ENCODE data around the gene PRKG1.
"Not testable (repeated sequence)": the region's sequence is repeated elsewhere in the genome, so short reads cannot be mapped to it uniquely, and the experiment has no call there.

Gene PRKG1

DNA sequence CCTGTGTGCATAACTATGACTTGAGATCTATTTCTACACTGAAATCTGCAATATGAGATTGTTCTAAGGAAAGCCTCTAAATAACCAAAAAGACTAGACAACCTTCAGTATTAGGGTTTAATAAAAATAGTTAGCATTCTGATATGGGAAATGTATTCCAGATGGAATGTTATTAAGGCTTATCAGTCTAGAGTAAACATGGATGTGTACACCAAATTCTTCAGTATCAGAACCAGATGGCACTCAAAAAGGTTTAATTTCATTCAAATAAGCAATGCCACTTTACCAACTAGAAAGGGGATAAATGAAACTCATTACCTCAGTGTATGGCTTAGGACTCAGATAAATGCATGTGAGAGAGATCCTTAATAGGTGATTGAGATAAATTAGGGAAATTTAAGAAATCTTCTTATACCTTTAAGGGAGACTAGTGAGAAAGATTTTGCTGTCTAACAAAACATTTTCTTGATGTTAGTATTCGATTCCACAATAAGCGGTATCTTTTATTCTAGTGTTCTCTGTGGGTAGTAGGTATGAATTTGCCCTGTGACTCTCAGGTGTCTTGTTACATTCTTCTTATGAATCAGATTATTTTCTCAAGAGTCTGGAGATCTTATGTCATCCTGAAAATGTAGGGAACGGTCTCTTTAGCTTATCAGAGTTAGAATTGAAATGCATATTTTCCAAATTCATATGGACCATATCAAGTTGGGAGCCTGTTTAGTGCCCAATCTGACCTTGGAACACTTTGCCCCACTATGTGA is 159.2 kb downstream of the PRKG1 start:
- no peak for DNase-seq

DNA sequence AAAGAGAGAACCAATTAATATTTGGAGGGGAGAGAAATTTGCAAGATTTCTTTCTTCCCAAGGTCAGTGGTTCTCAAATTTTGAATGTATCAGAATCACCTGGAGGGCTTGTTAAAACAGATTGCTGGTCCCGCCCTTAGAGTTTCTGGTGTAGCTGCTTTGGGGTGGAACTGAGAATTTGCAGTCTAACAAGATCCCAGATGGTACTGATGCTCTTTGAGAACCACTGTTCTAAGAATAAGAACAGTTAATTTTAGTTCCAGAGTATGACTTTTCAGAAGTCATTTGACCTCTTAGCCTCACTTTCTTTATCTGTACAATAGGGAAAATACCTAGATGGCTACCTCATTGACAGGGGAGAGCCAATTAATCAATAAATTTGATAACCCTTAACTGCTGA is 161.6 kb downstream of the PRKG1 start:
- DNase-seq: no peak

DNA sequence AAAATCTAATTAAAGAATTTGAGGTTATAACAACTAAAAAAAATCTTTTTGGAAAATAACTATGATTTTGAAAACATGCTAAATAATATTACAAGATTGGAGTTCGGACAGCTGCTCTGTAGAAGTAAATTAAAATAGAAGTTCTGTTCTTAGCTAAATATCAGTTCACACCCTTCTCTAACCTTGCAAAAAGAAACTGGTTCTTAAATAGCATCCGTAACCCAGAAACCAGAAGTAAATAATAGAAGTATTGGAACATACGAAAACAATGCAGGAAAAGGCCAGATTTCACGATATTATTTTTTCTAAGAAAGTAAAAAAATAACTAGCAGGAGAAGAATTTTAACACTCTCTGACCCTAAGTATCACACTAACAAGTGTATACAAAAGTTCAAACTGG is 164.7 kb downstream of the PRKG1 start:
- DNase-seq: no peak

DNA sequence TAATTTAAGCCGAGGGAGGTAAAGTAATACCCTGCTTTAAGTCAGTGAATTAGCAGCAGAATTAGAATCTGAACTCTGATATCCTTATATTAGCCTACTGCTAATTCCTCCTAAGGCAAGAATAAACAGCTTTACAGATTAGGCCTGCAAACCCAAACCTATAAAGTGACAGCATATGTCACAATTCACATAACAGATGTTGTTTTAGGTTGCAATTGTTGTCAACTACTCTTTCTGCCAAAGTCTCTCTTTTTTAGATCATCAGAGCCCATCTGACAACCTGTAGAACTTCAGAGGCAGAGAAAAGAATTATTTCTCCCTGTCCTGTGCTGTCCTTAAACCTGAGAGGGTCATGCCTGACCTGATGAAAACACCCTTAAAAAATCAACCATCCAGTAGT is 167.2 kb downstream of the PRKG1 start:
- no peak for DNase-seq

DNA sequence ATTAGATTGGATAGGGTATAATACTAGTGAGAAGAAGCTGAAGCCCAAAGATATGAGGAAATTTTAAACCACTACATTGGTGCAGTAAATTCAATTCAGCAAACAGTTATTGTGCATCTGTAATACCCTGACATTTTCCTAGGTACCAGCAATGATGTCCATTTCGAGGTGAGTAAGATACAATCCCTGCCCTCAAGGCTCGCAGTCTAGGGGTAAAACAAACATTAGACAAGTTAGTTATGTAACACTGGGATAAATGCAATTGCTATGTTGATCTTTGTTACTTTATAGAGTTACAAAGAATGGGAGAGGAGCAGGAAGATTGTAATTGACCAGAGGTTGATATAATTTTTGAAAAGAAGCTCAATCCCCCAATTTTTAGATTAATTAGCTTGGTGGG is 168.1 kb downstream of the PRKG1 start:
- no peak for DNase-seq

DNA sequence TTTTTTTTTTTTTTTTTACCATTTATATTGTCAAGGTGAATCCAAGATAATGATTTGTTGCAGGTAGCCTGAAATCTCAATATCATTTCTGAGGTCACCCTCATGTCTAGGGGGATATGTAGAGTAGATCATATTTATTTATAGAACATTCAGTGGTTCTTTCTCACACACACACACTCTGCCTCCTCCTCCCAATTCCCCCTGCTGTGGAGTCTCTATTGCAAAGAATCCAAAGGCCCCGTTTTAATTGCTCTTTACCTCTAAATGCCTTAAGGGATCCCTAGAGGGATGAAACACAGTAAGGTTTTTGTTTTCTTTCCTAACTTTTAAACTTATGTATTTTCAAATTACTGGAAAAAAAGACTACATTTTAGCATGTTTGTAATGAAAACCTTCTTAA is 170.0 kb downstream of the PRKG1 start:
- DNase-seq: no peak

DNA sequence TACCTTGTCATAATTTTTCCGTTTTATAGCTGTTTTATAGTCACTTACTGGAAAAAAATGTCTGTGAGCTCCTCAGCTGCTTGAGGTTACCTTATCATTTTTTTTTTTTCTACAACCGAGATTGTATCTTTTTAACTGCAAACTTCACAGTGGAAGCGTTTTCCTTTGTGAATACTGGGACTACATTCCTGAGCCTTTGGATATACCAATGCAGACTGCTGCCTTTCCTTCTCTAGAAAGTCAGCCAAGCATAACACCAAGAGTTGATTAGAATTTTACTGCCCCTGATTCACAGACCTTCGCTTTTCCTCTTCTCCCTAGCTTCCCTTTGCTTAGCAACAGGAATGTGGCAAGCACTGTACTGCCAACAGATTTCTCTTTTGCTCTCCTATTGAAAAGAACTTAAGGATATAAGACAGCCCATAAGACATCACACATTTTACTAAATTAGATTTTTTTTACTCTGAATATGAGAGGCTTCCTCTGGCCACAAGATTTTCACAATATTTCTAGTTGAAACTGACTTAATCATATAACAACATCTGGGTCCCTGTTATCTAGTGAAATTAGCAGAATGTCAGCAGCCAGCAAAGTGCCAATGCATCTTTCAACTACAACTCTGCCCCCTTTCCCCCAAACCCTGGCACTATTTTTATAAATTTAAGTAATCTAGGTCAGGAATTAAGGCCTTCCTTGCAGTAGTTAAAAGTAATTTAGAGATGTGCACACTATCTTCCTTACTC is 170.6 kb downstream of the PRKG1 start:
- DNase-seq: no peak

DNA sequence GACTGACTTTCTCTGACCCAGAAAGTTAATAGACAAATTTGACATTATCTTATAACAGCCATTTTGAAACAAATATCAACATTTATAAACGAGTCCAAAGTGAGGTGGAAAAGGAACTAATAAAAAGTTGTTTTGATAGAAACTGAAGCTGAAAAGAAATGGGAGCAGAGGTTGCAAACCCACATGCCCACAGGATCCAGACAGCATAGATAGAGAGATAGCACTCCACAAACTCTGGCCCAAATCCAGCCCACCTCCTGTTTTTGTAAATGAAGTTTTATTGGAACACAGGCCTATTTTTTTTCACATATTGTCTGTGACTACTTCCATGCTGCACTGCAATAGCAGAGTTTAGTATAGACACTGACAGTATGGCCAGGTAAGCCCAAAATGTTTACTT is 171.9 kb downstream of the PRKG1 start:
- DNase-seq: no peak

DNA sequence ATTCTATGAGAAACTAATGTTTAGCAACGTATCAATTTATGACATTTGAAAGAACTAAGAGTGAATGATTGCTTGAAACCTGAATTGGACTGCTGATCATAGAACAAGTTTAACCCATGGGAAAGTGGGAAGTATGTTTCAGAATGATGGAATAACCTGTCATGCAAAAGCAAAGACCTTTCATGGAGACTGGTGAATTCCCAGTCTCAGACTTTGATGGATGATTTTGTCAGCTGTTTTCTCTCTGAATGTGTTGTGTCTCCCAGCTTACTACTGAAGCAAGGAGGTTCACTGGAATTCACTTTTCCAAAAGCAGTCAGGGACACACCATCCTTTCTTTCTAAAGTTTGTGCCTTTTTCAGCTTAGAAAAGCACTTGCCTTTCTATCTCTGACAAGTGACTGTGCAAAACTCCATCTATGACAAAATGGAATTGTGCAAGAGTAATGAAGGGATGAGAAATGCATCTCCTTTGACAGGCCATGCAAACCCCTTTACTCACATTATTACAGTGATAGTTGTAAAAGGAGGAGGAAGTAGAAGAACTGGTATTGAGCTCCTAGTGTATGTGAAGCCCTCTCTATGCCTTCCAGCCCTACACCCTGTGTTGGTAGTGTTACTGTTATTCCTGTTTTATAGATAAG is 176.1 kb downstream of the PRKG1 start:
- DNase-seq: no peak

DNA sequence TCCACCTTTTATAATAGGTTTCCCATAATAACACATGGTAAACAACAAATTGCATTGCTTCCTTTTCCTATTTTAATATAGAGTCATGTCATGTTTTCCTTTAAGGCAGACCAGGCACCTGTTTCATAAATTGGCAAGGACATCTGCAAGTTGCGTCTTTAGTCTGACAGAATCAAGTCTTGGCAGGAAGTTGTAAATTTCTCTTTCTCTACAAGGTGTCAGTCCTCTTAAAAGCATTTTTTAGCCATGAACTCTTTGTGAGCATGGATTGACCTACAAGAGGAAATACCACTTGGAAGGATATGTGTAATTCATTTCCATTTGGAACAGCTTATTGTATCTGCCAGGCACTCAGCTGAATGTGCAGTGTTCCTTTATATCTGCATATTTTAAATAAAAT is 176.8 kb downstream of the PRKG1 start:
- DNase-seq: no peak

DNA sequence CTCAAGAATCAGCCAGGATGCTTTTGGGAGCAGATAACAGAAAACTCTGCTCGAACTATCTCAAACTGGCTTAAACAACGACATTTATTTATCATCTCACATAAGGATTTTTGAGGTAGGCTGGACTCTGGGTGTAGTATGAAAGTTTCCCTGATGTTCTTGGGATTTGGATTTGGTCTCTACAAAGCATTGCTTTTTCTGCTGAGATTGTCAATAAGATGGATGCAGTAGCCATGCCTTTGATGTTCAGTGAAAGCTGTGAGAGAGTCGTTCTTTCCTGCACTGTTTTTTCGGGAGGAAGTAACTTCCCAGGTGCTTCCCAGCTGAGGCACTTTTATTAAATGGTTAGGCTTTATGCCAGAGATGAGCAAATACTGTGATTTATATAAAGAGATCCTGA is 181.1 kb downstream of the PRKG1 start:
- no peak for DNase-seq

DNA sequence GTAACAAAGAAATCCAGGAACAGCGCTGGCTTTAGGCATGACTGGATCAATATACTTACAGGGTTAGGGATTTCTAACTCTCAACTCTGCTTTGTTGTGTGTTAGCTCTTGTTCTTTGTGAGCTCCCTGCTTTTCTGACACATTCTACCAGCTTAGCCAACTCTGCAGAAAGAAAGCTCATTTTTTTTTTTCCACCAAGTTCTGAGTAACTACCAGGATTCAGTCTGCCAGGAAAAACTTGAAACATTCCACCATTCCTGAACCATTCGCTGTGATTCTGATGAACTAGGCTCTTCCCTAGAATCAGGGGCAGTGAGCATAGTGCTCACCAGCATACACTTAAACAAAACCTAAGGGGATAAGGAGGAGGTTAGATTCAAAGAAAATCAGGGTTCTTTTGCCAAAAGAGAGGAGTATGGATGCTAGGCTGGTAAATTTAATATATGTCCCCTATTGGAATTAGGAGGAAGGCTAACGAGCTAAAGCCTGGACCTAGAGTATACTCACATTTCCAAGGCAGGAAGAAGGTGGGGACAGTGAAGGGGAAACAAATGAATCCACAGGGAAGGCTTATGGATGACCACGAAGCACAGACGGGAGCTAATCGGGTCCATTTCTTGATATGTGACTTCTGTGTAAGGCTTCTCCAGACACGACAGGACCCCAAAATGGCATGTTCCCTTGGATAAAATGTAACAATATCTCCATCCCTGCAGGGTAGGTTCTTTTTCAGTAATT is 183.4 kb downstream of the PRKG1 start:
- DNase-seq: no peak

DNA sequence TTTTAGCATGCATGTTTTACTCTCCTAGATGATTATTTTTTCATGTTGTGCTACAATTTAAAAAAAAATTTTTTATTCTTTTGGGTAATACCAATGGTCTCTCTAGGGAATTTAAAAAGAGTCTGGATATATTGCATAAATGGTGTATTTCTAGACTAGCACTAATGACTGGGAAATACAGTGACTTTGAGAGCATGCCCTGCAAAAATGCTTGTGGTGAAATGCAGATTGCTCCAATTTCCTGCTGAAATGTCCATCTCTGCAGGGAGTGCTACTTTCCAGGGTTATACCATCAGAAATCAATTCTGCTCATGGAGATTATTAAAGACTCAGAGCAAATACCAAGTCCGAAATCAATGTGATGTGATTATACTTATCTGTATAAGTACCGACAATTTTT is 186.1 kb downstream of the PRKG1 start:
- DNase-seq: no peak

DNA sequence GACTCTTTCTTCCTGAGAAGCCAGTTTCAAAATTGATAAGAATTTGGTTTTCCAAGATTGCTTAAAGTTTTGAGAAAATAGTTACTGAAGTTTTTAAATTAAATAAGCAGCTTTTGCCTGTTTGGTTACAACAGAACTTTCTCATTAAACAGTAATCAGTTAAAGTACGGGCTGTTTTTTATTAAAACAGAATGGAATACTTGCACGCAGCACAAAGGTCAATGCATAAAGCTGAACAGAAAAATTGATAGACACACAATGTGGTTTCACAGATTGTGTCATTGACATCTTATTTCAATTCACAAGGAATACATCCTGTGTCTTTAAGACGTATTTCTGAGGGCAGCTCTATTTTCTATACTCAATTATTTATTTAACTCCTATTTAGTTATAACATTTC is 192.2 kb downstream of the PRKG1 start:
- no peak for DNase-seq

DNA sequence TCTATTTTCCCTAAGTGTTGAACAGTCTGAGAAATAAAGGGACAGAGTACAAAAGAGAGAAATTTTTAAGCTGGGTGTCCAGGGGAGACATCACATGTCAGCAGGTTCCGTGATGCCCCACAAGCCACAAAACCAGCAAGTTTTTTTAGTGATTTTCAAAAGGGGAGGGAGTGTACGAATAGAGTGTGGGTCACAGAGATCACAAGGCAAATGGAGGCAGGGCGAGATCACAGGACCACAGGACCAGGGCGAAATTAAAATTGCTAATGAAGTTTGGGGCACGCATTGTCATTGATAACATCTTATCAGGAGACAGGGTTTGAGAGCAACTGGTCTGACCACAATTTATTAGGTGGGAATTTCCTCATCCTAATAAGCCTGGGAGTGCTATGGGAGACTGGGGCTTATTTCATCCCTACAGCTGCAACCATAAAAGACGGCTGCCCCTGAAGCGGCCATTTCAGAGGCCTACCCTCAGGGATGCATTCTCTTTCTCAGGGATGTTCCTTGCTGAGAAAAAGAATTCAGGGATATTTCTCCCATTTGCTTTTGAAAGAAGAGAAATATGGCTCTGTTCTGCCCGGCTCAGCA is 193.8 kb downstream of the PRKG1 start:
- DNase-seq: not testable (repeated sequence)

DNA sequence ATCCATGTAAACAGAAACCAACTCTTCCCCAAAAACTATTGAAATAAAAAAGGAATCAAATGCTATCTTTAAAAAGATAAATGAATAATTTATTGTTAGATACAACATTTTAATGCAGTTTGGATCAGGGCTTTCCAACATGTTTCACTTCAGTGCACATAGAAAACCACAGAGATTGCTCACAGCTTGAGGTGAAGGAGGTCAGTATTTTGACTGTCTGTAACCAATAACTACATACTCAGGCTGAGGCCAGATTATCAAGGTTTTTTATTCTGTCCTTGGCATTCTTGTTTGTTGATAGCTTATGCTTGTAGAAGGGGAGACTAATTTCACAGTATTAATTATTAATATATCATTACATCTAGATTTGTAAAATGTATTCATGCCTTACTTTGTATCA is 195.5 kb downstream of the PRKG1 start:
- DNase-seq: no peak

DNA sequence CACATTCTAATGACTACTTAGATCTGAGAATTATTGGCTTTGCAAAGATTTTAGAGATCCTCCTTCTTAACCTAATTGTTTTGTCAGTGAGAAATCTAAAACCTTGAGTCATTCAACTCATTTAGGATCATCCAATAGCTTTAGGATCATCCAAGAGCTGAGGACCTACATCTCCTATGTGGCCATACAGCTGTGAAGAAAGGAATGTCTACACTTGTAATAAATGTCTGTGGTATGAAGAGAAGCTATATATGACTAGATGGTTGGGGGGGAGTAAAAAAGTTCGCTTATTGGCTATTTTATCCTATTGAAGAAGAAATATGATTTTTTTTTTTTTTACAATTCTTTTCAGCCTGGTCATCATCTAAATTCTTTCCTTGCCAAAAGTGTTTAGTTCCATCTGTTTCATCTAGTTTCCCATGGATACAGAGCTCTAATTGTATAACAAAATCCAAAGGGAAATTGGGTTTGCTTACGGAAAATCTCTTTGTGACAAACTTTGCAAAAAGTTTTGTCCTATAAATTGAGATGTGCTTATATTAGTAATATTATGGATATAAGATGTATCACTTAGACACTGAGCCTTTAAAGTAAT is 196.7 kb downstream of the PRKG1 start:
- no peak for DNase-seq

DNA sequence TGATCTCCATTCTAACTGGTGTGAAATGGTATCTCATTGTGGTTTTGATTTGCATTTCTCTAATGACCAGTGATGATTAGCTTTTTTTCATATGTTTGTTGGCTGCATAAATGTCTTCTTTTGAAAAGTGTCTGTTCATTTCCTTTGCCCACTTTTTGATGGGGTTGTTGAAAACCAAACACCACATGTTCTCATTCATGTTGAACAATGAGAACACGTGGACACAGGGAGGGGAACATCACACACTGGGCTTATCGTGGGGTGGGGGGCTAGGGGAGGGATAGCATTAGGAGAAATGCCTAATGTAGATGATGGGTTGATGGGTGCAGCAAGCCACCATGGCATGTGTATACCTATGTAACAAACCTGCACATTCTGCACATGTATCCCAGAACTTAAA is 197.8 kb downstream of the PRKG1 start:
- not testable (repeated sequence) for DNase-seq

DNA sequence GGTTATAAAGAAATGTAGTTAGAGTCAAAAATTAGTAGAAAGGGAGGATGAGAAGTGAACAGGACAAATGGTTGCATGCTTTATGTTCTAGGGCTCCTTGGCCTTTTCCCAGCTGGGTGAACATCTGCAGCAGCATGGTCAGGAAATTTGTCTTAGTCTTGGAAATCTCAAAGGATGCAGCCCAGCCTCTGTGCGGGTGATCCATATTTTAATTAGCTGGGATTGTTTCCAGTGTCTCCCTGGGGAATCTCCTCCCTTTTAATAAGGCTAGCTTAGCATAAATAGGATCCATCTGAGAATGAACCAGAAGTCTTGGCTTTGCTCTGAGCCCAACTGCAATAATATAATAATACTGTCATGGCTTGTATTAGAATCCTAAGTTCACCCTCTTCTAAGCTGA is 198.3 kb downstream of the PRKG1 start:
- DNase-seq: no peak

DNA sequence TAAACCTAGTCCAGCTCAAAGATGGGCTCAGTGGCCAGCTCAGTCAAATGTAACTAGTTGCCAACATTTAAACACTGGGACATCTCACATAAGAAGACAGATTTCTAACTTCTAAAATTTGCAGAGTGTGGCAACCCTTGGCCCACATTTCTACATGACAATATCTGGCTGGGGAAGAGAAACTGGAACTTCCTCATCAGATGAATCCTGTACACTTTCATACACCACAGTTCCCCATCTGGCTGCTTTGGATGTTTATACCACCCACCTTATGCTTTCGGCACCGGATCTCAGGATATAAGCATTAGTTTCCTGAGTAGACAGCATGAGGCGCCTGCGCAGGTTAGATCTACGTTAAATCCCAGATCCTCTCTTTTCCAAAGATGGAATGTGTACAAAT is 199.3 kb downstream of the PRKG1 start:
- DNase-seq: no peak

DNA sequence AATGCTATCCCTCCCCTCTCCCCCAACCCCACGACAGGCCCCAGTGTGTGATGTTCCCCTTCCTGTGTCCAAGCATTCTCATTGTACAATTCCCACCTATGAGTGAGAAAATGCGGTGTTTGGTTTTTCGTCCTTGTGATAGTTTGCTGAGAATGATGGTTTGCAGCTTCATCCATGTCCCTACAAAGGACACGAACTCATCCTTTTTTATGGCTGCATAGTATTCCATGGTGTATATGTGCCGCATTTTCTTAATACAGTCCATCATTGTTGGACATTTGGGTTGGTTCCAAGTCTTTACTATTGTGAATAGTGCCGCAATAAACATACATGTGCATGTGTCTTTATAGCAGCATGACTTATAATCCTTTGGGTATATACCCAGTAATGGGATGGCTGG is 201.8 kb downstream of the PRKG1 start:
- not testable (repeated sequence) for DNase-seq

DNA sequence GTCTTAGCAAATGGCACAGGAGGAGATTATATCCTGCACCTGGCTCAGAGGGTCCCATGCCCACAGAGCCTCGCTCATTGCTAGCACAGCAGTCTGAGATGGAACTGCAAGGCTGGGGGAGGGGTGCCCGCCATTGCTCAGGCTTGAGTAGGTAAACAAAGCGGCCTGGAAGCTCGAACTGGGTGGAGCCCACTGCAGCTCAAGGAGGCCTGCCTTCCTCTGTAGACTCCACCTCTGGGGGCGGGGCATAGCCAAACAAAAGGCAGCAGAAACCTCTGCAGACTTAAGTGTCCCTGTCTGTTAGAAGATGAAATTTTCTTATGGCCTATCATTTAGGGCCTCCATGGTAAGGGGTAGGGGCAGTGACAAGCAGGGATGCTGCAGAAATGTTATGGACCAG is 207.1 kb downstream of the PRKG1 start:
- DNase-seq: not testable (repeated sequence)

DNA sequence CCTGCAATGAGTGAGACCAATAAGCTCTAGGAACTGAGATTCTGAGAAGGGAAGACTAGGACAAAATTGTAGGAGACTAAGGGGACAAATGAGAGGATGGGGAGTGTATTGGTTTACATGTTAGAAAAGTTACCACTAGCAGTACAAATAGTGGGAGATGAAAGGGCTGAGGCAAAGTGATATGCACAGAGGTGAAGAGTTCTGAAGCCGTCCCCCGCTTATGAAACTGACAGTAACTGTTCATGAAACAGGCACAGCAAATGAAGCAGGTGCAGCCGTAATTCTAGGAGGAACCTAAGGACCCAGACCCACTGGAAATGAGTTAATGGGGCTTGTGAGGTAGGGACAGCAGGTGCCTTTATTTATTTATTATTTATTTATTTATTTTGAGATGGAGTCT is 211.3 kb downstream of the PRKG1 start:
- DNase-seq: no peak
